Posterior cingulate gyrus (tissue), 11 donors: ENCODE measurements around the gene GRM1.

Experiments used
- DNase-seq, 10 donors: peaks; one replicate each; pipeline versions ENCODE4 v3.0.0 to v3.0.0-alpha.2; 2020 to 2021; ENCODE audit warnings: mixed read lengths in 3 of 10
- intact Hi-C: fragments of 100-400 bp; cut with DNase I; formaldehyde crosslinking; loops from one replicate; pipeline ENCODE4 v1.15.1; 2023

GRM1 gene

DNA sequence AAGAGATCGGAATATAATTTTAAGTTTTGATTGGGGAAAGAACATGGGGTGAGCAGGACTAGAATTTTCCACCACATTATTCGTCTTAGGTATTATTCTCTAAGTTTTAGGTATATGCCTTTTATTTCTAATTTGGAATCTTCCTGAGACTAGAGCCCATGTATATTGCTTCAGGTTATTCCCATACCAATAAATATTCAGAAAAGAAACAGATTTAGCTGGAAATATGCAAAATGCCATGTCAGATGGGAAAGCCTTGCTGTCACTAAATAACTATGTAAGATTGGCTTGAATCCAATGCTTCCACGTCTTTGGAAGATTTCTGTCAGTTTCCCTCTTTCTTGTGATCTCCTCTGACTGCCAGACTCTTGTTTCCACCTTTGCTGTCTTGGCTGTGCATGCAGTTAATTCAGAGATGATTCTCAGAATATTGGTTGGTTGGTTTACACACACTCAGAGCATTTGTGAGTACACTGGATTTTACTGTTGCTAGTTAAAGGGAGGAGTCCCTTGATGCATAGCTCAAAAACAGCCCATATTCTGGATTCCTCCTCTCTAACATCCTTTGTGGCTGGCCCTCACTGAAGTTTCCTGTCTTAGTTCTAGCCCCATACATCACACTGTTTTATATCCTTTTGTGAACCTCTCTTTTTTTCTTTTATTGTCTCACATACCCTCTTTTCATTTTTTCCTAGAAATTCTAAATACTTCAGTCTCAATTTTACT lies 64.3 kb downstream of the GRM1 start:
- no peak for DNase-seq
- intact Hi-C loops, result no loop called here

DNA sequence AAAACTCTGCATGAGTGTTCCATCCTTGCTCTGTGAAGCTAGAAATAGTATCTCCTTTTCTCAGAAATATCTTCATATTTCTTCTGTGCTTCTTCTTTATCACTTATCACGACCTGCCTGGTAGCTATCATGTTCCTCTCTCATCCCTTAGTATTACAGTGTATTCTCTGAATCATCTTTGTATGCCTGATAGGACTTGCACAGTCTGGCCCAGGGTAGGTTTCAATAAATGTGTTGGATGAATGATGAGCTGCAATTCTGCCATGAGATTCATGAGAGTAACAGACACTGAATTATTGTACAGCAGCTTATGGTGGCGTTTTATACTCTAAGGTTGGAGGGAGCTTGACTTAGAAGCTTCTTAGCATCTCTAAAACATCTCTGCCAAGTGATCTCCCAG lies 66.6 kb downstream of the GRM1 start:
- intact Hi-C loops, result no loop called here
- no peak for DNase-seq

DNA sequence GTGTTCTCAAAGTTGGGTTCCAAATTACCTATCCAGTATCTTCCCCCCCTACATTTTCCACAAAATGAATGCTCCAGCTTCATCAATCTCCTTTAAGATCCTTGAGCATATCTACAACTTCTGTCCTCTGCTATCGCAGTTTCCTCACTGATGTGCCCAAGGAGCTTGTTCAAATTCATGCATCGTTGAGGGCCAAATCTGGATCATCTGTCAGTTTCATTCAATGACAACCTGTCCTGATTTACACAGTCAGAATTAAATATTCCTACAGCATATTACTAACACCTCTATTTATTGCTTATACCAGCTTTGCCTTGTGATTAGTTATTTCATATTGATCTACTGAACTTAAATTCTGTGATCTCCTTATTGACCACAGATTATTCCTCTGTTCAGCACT lies 68.7 kb downstream of the GRM1 start:
- intact Hi-C loops, result no loop called here
- DNase-seq, result no peak

DNA sequence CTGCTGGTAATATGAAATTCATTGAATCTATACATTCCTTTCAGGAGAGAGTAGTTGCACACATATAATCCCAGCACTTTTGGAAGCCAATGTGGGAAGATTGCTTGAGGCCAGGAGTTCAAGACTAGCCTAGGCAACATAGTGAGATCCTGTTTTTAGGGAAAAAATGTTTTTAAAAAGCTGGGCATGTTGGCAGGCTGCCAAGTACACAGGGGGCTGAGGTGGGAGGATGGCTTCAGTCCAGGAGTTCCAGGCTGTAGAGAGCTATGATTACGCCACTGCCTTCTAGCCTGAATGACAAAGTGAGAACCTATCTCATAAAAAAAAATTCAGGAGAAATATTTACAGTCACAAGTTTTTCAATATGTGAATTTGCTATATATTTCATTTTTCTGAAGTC lies 71.9 kb downstream of the GRM1 start:
- DNase-seq, result no peak
- intact Hi-C loops, result no loop called here

DNA sequence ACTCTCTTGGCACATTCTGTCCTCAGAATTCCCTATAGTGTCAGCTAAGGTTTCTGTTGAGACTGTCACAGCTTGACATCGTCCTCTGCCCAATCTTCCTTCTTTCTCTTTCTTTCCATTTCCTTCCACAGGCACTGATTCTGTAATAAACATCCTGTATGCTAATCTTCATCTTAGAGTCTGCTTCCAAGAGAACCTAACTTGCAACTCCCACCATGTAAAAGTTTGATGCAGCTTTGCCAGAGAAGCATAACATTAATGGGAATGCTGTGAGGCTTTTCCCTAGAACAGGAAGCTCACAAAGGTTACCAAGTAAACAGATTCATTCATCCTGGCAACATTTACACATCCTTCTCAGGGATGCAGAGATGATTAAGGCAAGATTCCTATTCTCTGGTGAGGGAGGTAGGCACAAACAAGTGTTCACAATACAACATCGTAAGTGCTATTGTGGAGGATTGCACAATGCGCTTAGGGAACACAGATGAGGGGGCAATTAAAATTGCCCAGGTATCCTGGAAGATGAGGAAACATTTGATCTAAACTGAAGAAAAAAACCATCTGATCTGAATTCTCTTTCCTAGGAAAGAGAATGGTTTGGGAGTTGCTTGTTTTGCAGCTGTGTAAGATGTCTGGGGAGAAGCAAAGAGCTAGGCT lies 74.7 kb downstream of the GRM1 start:
- intact Hi-C loops, result no loop called here
- no peak for DNase-seq

DNA sequence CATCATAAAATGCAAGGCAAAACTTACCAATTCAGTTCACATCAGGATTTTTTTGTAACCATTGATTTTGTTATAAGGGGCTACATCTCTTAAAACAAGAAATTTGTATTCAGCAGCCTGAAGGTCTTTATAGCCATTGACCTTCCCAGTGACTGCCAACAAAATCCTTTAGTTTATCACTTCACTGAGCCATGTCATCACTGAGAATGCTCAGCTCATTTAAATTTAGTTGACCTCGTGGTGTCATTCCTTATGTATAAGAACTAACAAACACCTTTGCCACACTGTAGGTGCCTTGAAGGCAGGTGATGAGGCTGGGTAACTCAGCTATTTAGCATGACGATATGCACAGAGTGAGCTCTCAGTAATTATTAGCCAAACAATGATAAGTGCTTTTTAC lies 77.7 kb downstream of the GRM1 start:
- DNase-seq, result no peak
- intact Hi-C loops, result no loop called here

DNA sequence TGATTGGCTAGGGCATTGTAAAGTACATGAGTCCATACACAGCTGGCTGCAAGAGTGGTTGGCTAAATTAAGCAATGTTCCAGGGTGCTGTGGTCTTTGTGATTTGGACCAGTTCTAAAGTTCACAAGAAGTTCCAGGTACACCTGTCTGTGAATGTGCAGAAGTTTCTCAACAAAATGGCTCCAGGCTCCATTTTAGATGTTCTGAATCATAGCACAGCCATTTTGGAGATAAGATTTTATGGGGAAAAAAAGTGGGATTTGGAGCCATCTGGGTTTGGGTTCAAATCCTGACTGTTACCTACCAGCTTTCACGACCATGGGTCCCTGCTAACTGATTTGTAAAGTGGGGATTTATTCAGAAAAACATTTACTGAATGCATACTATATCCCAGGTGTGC lies 82.1 kb downstream of the GRM1 start:
- no peak for DNase-seq
- intact Hi-C loops, result no loop called here

DNA sequence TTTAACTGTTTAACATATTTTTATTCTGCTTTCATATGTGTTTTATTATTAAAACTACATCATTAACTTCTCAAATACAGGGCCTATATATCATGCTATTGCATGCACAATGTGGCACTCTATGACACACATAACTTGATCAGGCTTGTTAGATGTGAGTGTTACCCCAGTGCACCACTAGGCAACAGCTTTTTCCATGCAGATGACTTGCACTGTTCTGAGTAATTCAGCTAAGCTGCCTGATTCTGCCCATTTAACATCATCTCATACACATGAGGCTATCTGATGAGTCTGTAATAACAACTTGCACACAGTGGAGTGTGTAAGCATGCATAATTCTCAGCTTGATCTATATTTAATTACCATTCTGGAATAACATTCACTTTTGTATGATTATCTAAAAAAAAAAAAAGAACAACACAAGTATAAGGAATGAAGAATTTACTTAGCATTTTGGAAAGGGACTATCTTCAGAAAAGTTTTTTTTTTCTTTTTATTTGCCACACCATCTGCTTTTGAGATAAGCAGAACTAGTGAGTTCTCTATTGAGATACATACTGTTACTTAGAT lies 83.1 kb downstream of the GRM1 start:
- DNase-seq, result no peak
- intact Hi-C loops, result no loop called here

DNA sequence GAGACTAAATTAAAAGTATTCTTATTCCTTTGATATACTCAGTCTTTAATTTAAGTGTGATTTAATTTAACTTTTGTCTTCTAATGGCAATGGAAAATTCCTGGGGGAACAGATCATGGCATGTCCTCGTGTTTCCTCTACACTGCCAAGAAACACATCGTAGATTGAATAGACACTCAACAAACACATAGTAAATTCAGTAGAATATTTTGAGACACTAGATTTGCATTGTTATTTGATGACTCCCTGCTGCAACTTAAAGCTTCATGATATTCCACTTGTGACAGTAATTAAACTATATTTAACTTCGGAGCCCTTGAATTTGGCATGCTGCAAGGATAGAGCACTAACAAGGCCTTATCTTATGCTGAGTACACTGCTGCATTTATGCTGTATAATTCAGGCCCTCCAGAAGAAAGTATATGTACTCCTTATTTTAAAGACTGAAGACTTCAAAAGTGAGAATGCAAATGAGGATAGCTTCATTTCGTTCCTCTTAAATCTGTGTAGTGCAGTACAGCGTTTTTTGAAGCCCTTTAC lies 84.3 kb downstream of the GRM1 start:
- intact Hi-C loops, result no loop called here
- DNase-seq, result no peak

DNA sequence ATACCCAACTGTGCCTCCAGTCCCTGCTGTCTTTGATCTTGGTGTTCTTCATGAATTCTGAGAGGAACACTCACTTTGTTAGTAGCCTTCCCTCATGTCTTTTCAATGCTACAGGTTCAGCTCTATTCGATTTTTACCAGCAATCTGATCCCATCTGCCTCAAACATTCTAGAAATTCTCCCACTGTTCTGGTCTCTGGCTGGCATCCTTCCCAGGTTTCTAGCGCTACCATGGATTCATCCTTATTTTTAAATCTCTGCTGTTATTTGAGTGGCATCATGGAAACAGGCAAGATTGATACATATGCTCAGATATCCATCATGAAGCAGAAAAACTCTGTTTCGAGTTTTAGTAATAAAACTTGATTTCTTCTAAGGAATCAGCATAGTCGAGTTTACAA lies 94.8 kb downstream of the GRM1 start:
- intact Hi-C loops, result no loop called here
- DNase-seq, result no peak

DNA sequence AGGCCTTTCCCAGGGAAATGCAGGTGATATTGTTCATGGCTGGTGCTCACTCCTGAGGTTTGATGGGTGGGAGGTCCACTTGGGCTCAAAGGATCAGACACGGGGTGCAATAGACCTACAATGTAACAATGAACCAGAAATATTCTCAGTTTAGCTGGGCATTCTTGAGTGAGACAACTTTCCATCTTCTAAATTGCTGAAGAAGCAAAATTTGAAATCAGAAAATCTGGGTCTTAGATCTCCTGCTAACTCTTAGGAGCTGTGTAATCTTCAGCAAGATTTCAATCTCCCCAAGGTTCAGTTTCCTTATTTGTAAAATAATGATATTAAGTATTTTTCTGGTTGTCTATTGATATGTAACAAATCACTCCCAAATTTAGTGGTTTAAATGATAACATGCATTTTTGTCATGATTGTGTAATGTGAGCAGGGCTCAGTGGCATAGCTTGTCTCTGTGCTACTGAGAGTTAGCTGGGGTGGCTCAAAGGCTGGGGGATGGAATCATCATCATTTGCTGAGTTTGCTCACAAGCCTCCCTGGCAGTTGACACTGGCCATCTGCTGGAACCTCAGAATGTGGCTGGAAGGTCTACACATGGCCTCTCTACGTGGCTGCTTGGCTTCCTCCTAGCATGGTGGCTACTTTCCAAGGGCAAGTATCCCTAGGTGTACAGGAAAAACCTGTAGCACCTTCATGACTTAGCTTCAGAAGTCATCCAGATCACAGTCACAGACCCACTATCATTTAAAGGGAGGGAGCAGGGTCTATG lies 98.8 kb downstream of the GRM1 start:
- intact Hi-C loops, result no loop called here
- DNase-seq, result no peak

DNA sequence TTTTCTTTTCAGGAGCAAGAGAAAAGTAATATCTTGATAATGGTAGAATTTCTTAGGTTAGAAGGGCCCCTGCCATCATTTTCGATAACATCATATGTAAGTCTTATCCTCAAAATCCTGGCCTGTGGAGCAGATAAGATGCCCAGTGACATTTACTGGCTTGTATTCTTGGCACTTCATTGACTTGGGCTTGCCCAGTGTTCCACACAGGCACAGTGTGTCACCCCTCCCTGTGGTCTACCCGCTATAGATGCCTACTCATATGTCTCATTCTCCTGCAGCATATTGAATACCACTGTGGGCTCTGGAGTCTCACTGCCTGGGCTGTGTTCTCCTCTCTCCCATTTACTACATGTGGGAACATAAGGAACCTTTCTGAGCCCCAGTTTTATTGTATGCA lies 105.0 kb downstream of the GRM1 start:
- no peak for DNase-seq
- intact Hi-C loops, result no loop called here

DNA sequence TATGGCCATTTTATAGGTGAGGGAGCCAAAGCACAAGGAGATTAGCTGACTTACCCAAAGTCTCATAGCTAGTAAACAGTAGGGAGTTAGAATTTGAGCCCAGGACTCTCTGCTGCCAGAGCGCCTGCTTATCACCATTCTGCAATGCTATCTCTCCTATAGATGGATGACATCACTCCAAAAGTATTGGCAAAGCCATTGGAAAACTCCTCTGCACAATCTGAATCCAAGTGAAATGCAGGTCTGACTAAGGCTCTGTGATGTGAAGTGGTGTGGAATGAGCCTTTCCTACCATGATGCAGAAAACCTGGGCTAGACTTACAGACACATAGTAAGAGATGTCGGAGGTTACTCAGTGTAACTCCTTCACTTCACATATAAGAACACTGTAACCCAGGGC lies 106.3 kb downstream of the GRM1 start:
- intact Hi-C loops, result no loop called here
- DNase-seq, result no peak

DNA sequence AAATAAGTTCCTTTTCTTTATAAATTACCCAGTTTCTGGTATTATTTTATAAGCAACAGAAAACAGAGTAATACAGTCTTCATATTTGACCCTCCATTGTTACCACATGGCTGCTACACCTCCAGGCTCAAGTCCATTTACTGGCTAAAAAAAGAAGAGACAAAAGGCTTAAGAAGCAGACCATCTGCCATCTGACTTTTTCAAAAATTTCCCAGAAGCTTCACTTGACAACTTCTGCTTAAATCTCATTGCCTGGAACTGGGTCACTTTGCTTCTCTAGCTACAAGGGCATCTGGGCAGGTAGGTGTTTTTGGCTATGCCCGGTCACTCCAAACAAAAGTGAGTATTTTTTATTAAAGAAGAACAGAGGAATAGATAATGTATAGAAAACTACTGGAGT lies 118.0 kb downstream of the GRM1 start:
- no peak for DNase-seq
- intact Hi-C loops, result no loop called here

DNA sequence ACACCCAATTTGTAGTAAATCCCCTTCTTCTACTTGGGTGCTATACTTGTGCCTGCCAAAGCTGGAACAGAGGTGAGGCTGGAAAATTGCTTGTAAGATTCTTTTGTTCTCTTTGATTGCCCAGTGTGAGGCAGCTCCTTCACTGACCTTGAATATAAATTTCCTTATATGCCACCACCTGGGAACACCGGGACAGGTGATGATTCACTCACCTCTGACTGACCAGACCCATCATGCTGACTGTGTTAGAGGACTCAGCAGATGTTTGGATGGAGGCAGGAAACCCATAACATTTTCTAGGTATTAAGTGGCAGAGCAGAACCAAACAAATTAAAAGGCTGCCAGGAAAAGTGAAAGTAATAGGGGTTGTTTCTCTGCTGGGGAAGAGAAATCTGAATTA lies 120.9 kb downstream of the GRM1 start:
- no peak for DNase-seq
- intact Hi-C loops, result no loop called here

DNA sequence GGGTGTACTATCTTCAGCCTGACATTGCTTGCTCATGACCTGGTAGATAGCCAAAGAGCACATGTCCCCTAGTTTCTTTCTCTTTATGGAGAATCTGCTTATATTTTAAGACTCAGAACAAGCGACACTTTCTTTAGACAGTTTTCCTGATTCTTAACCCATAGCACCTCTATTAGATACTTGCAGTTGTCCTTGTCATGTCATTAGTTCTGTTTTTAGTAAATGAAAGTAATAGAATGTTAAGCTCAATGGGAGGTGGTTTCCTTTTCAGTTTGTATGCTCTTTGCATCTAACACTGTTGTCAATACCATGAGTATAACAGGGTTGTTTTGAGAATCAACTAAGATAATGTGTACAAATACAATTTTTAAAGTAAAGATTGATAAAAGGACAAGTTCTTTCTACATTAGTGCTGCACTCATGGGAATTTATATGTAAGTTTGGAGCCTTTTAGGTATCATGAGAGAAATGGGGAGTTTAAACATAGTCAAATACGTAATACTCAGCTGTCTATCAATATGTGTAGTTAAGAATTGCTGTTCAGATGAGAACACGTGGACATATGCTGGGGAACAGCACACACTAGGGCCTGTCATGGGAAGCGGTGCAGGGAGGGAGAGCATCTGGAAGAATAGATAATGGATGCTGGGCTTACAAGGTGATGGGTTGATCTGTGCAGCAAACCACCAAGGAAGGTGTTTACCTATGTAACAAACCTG lies 124.3 kb downstream of the GRM1 start:
- DNase-seq, result no peak
- intact Hi-C loops, result no loop called here

DNA sequence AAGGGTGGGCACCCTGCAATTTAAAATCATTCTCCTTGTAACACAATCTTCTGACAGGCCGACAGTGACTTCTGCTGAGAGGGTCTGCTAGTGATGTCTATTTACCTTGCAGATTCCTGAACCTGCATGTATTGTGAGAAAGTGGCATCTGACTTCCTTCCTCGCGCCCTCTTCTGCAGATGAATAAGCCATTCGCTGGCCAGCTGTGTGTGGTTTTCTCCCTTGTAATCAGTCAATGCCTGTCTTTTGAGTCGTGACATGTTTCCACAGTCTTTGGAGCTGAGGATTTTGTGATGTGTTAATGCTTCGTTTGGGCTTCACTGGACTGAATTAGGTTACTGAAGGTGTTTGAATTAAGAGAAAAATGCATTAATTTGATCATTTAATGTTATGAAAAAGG lies 125.3 kb downstream of the GRM1 start:
- intact Hi-C loops, result no loop called here
- no peak for DNase-seq

DNA sequence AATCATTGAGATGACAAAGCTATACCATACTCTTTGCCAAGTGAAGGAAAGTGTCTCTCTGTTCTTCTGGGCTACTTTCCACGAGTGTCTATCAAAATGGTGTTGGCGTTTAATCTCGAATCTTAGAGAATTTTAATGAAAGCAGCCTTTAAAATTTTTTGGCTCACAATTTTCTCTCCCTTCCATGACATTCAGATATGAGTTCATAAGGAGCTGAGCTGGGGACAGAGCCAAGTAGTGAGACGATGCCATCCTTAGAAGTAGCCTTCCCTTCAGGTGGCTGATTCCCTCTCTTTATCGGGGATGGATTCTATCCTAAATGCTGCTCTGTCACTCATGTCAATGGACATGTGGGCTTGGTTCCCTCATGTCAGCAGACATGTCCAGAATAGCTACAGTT lies 132.8 kb downstream of the GRM1 start:
- no peak for DNase-seq
- intact Hi-C loops, result no loop called here

DNA sequence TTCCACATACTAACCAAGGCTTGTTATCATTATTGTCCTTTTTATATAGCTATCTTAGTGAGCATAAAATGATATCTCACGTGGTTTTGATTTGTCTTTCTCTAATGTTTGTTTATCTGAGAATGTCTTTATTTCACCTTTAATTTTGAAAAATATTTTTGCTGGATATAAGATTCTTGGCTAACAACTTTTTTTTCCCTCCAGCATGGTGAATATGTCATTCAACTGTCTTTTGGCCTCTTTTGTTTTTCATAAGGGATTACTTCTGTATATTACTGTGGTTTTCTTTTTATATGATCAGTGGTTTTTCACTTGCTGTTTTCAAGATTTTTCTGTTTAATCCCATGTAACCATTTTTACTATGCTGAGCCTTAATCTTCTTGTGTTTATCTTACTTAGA lies 141.0 kb downstream of the GRM1 start:
- intact Hi-C loops, result no loop called here
- DNase-seq, result no peak

DNA sequence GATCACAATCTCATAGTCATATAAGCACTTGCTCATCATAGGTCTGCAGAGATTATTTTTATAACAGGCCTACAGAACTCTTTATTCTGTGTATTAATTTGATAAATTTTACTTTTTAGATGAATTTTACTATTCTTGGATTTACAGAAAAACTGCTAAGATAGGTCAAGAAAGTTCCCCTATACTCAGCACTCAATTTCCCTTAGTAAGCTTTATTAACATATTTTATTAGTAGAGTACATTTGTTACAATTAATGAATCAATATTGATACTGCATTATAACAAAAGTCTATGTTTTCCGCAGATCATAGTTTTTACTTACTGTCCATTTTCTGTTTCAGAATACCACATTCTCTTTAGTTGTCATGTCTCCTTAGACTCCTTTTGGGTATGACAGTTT lies 148.9 kb downstream of the GRM1 start:
- intact Hi-C loops, result no loop called here
- DNase-seq, result no peak

DNA sequence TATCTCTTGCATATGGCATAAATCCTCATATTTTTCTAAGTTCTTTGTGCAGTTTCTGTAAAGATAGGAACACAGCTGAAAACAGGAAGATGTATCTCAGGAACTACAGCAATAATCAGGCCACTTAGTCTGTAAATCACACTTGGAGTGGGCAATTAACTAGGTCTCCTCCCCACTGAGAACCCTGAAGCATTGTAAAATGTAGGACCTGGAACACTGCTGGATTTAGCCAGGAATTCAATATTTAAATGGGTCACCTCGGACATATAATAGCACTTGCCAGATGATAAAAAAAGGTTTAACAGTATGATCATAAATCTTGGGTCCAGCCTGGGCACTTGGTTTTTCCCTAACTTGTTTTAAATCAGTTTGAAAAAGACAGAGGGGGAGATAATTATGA lies 155.0 kb downstream of the GRM1 start:
- DNase-seq, result no peak
- intact Hi-C loops, result no loop called here
